ENCODE results near the gene MED12. TPM values are rescaled to one million over a fixed set of nuclear protein-coding genes. Genes with fewer than 3 reads are reported as not detected.

MED12 gene
- total RNA-seq, 4 donors from 2014 or later: 26.5 to 41.4 (median 40.0) TPM

- Histone ChIP-seq H3K27me3 (no peaks in the 10 kb centered on the region), H3K36me3 (no peaks in the 10 kb centered on the region), H3K9me3 (no peaks in the 10 kb centered on the region), H3K27ac (no peak overlapping the region), H3K4me3 (no peak overlapping the region), H3K4me1 (peaks cover 7 to 12% (median 9%) of the 10 kb centered on the region in 4 donors)
- WGBS, 2 donors (ENCODE audit: low coverage in 1 of 2): 62% methylated on average over 9 of the region's 9 CpGs; no CpG with 5 or more reads in 1 of the 2 donors
- no peak for DNase-seq
- TF ChIP-seq, protein P1, sequence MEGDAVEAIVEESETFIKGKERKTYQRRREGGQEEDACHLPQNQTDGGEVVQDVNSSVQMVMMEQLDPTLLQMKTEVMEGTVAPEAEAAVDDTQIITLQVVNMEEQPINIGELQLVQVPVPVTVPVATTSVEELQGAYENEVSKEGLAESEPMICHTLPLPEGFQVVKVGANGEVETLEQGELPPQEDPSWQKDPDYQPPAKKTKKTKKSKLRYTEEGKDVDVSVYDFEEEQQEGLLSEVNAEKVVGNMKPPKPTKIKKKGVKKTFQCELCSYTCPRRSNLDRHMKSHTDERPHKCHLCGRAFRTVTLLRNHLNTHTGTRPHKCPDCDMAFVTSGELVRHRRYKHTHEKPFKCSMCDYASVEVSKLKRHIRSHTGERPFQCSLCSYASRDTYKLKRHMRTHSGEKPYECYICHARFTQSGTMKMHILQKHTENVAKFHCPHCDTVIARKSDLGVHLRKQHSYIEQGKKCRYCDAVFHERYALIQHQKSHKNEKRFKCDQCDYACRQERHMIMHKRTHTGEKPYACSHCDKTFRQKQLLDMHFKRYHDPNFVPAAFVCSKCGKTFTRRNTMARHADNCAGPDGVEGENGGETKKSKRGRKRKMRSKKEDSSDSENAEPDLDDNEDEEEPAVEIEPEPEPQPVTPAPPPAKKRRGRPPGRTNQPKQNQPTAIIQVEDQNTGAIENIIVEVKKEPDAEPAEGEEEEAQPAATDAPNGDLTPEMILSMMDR (IDR thresholded peaks at IDR 0.05): no peak
- TF ChIP-seq EP300 (IDR thresholded peaks at IDR 0.05; ENCODE audit: low read depth) (no peak), POLR2A (IDR thresholded peaks at IDR 0.05) (no peak), POLR2AphosphoS5 (IDR thresholded peaks at IDR 0.05) (no peak)
- intact Hi-C loops (cut with DNase I; ENCODE audit: low total_unique reads): no loop called here
- in situ Hi-C loops (cut with MboI; ENCODE audit: low pct_ligation_motif_present in 1 of 4, low pct_unique_long_range_greater_than_20kb in 1 of 4, low sequenced_read_pairs in 3 of 4): no loop called here
These were observed 10.5 kb upstream of the MED12 start for GRCh38 chrX:71107762-71108360.

DNA sequence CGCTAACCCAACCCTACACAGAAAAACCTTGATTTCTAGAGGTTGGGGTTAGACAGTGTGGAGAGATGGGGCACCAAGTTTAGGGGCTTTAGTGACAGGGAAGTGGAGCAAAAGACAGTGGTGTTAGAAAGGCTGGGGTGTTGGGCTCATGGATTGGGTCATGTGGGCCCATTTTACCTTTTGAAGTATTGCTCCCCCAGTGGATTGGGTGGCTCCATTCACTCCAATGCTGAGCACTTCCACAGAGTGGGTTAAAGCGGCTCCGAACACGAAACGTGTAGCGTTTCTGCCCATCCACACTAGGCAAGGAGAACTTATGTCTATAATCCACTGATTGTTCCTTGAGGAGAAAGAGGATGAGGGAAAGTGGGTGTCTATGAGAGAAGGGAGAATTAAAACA lies 9.3 kb upstream of the MED12 start:
- Histone ChIP-seq H3K4me3 (no peak overlapping the region), H3K9me3 (no peaks in the 10 kb centered on the region), H3K27ac (no peak overlapping the region), H3K36me3 (no peaks in the 10 kb centered on the region), H3K4me1 (peaks cover 0 to 6% (median under 1%) of the 10 kb centered on the region in 4 donors), H3K27me3 (no peaks in the 10 kb centered on the region)
- in situ Hi-C loops (cut with MboI; ENCODE audit: low pct_ligation_motif_present in 1 of 4, low pct_unique_long_range_greater_than_20kb in 1 of 4, low sequenced_read_pairs in 3 of 4): no loop called here
- intact Hi-C loops (cut with DNase I; ENCODE audit: low total_unique reads): no loop called here
- TF ChIP-seq POLR2AphosphoS5 (IDR thresholded peaks at IDR 0.05): no peak
- TF ChIP-seq POLR2A (IDR thresholded peaks at IDR 0.05): no peak
- TF ChIP-seq, protein P1 (IDR thresholded peaks at IDR 0.05): no peak
- no peak for TF ChIP-seq EP300 (IDR thresholded peaks at IDR 0.05; ENCODE audit: low read depth)
- WGBS, 2 donors (ENCODE audit: low coverage in 1 of 2): 86 to 100% methylated on average over 1 to 6 of the region's 6 CpGs
- no peak for DNase-seq

DNA sequence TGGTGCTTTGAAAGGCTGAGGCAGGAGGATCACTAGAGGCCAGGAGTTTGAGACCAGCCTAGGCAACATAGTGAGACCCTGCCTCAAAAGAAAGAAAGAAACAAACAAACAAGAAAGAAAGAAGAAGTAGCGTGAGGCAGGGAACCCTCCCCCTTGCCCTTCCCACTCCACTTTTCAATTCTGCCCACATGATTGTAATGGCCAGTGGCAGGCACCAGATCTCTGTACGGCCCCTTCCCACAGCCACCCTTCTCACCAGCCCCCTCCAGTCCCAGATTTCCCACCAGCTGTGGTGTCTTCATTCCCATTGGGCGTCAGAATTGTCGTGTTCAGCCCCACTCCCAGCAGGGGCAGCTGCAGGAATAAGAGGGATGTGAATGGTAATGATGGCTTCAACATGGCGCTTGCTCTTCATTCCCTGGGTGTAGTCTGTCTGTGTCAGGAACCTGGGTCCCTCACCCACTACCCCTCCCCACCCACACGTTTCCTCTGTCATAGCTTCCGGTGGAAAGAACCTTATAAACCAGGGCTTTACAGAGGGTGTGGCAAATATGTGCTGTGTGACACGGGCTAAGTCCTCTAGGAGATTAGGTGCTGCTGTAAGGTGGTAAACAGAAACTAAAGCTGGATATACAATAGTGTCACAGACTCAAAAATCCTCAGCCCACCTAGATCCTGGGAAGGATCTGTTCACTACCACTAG lies 7.1 kb upstream of the MED12 start, which contains the start of gene IL2RG:
Gene IL2RG, minus strand, starts transcription at position 437 of the 703 bp plus-strand sequence. Its CDS starts 38 bp downstream, at position 399.
- WGBS, 2 donors (ENCODE audit: low coverage in 1 of 2): 56% methylated on average over 8 of the region's 8 CpGs; no CpG with 5 or more reads in 1 of the 2 donors
- intact Hi-C loops (cut with DNase I; ENCODE audit: low total_unique reads) (no loop called here), in situ Hi-C loops (cut with MboI; ENCODE audit: low pct_ligation_motif_present in 1 of 4, low pct_unique_long_range_greater_than_20kb in 1 of 4, low sequenced_read_pairs in 3 of 4) (no loop called here)
- DNase-seq: peak; percentile 72
- H3K27ac ChIP-seq: peak within 1 kb of the TSS; percentile 44 to 84 (median 68)
- H3K36me3 ChIP-seq: no peaks in the 10 kb centered on the region
- H3K9me3 ChIP-seq: no peaks in the 10 kb centered on the region
- peak within 1 kb of the TSS in 1 of 4 donors; percentile 48 for H3K4me3 ChIP-seq
- H3K4me1 ChIP-seq: peaks cover 0 to 4% (median 0%) of the 10 kb centered on the region in 4 donors
- TF ChIP-seq POLR2AphosphoS5 (IDR thresholded peaks at IDR 0.05) (peak; percentile 58 to 93 (median 90)), EP300 (IDR thresholded peaks at IDR 0.05; ENCODE audit: low read depth) (no peak), POLR2A (IDR thresholded peaks at IDR 0.05) (peak; percentile 92)
- H3K27me3 ChIP-seq: no peaks in the 10 kb centered on the region

DNA sequence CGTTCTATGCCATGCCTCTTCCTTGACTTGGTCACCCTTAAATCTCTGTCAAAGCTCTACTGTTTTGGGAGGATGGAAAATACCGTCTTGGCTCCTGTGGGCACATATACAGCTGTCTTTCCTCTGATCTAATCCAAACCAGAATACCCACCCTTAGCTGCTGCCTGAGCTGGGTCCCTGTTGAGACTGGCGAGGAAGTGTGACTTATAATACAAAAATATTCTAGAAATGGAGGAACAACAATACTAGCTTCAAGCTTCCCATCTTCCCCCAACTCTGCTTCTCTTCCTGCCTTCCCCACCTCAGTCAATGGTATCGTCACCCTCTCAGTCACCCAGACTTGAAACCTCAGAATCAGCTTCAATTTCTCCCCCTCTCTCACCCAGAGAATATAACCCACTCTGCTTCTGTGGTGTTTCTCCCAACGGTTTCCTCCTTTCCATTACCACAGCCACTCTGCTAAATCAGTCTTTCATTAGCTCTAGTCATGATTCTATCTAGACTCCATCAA lies 6.4 kb upstream of the MED12 start:
- no peak for DNase-seq
- H3K27me3 ChIP-seq: no peaks in the 10 kb centered on the region
- intact Hi-C loops (cut with DNase I; ENCODE audit: low total_unique reads): no loop called here
- no peaks in the 10 kb centered on the region for H3K9me3 ChIP-seq
- in situ Hi-C loops (cut with MboI; ENCODE audit: low pct_ligation_motif_present in 1 of 4, low pct_unique_long_range_greater_than_20kb in 1 of 4, low sequenced_read_pairs in 3 of 4): no loop called here
- peaks cover 0 to 4% (median 0%) of the 10 kb centered on the region in 4 donors for H3K4me1 ChIP-seq
- peak overlapping the region in 1 of 4 donors; percentile 48 for H3K4me3 ChIP-seq
- H3K27ac ChIP-seq: peak overlapping the region; percentile 44 to 84 (median 68)
- no peak for TF ChIP-seq EP300 (IDR thresholded peaks at IDR 0.05; ENCODE audit: low read depth)
- no peak for TF ChIP-seq POLR2A (IDR thresholded peaks at IDR 0.05)
- TF ChIP-seq POLR2AphosphoS5 (IDR thresholded peaks at IDR 0.05): no peak
- TF ChIP-seq, protein P1 (IDR thresholded peaks at IDR 0.05): no peak
- H3K36me3 ChIP-seq: no peaks in the 10 kb centered on the region
- WGBS, 2 donors (ENCODE audit: low coverage in 1 of 2): 54% methylated on average over 5 of the region's 5 CpGs; no CpG with 5 or more reads in 1 of the 2 donors
